Adrenal gland (tissue), 19 donors: Measurements from ENCODE around the gene TCP11X2. TPM values are rescaled to one million over a fixed set of nuclear protein-coding genes. Genes with fewer than 3 reads are reported as not detected.
A peak's percentile ranks its signal among the peaks of the same experiment; 100 is the strongest.
"Not testable (repeated sequence)": the region's sequence is repeated elsewhere in the genome, so short reads cannot be mapped to it uniquely, and the experiment has no call there.

ENCODE experiments used
- DNase-seq, 7 donors: peaks; one replicate each; pipeline ENCODE4 v3.0.0-alpha.2; 2019 to 2020
- H3K27ac ChIP-seq, 5 donors: fragments of 200-600 bp; sonication (generic) in 4 of 5; 1 replicate in 3 of 5; 2 replicates in 2 of 5; pipeline versions ENCODE4 v1.5.1 to v1.8.0; 2016 to 2020; ENCODE audit warnings: mild to moderate bottlenecking in 1 of 5
- H3K27me3 ChIP-seq: fragments of 200-600 bp; 2 replicates; pipeline ENCODE4 v1.8.0; 2021
- H3K36me3 ChIP-seq, 2 donors: fragments of 200-600 bp; replicated peaks in 1 of 2; 1 replicate in 1 of 2; 2 replicates in 1 of 2; pipeline versions ENCODE4 v1.5.1 to v1.8.0; 2018 to 2022
- H3K4me1 ChIP-seq, 2 donors: fragments of 200-600 bp; replicated peaks in 1 of 2; 1 replicate in 1 of 2; 2 replicates in 1 of 2; pipeline versions ENCODE4 v1.5.1 to v1.8.0; 2018 to 2021
- H3K4me3 ChIP-seq, 4 donors: fragments of 200-600 bp; sonication (generic) in 3 of 4; one replicate each; pipeline ENCODE4 v1.5.1; 2016 to 2018
- H3K9me3 ChIP-seq, 3 donors: fragments of 200-600 bp; sonication (generic) in 1 of 3; replicated peaks in 1 of 3; 1 replicate in 2 of 3; 2 replicates in 1 of 3; pipeline versions ENCODE4 v1.5.1 to v1.8.0; 2016 to 2021
- POLR2A ChIP-seq, 2 donors: fragments of 450-650 bp; IDR thresholded peaks; one replicate each; pipeline ENCODE4 v1.6.1; 2017; ENCODE audit warnings: antibody characterized with exemption in 2 of 2, mild to moderate bottlenecking in 2 of 2, moderate library complexity in 1 of 2
- WGBS, 4 donors: extraction: QIAGEN DNeasy Blood & Tissue Kit in 2 of 4; methylation state at CpG; one replicate each; pipeline versions ENCODE4 v1.1.5 to v1.1.7; 2013 to 2017; 5-methylcytosine and 5-hydroxymethylcytosine counted together
- intact Hi-C, 2 donors: fragments of 100-400 bp; cut with DNase I; formaldehyde crosslinking; loops; one replicate each; pipeline versions ENCODE4 v1.14.1 to v1.15.0; 2022 to 2023
- long read RNA-seq, 10 donors: library from polyadenylated mRNA in 3 of 10; unstranded in 2 of 10; stranded (forward) in 1 of 10; transcript quantifications; one replicate each; pipeline ENCODE4 v2.0.0 and lab custom pipeline, GENCODE V29; 2021 to 2026
- polyA plus RNA-seq, 3 donors: library from polyadenylated mRNA; stranded (reverse); fragments of 200-250 nt in 2 of 3; fragments of 350-450 nt in 1 of 3; fragmentation: Illumina TruSeq in 1 of 3; extraction: RNeasy Lipid Tissue Mini Kit (QIAGEN cat#74804) in 1 of 3; gene quantifications; one replicate each; pipeline ENCODE4 v1.2.3, GENCODE V29; 2013 to 2014
- total RNA-seq, 9 donors: library from RNA; depleted of rRNA in 4 of 9; stranded (reverse); fragments of >200 nt in 4 of 9; fragments of 120-200 nt in 1 of 9; fragmentation: NEBNext Ultra II Directional in 1 of 9; extraction: Animal tissue kit (Norgen Biotek cat#: 25700) in 1 of 9; gene quantifications; one replicate each; pipeline versions ENCODE4 v1.1.0 to v1.2.4, GENCODE V29; 2013 to 2023
- TF ChIP-seq, protein P1 (sequence below), 6 experiments: fragments of 450-650 bp in 4 of 6; fragments of 200-600 bp in 2 of 6; sonication (generic) in 1 of 6; IDR thresholded peaks; 1 replicate in 5 of 6; 2 replicates in 1 of 6; pipeline versions ENCODE4 v1.5.1 to v1.8.0; 2016 to 2021; ENCODE audit warnings: antibody characterized with exemption in 6 of 6, mild to moderate bottlenecking in 2 of 6, moderate library complexity in 1 of 6
- donor health status: healthy with polysubstance abuse.
- donor health status: Bipolar disorder and iron deficiency.
- donor health status: DM: yes; HTN: yes; CAD: no.
- donor health status: DM: no; HTN: no; CAD: no.
- donor health status: DM: no; HTN: no; CAD: no.
- donor health status: DM: yes; HTN: yes; CAD: no.

Gene TCP11X2
- total RNA-seq (under 1 TPM in 1 of 9 donors, not detected in 8; 0.28 TPM), polyA plus RNA-seq (under 1 TPM in 1 of 3 donors, not detected in 2; 0.37 TPM)
- long read RNA-seq, donor 1, result 0 reads
- long read RNA-seq, donor 2, result 0 reads
- long read RNA-seq, donor 3, result 0 reads
- long read RNA-seq, donor 4, result 0 reads
- long read RNA-seq, donor 5, result 0 reads
- long read RNA-seq, donor 6, result 0 reads
- long read RNA-seq, donor 7, result 0 reads
- long read RNA-seq, donor 8, result 0 reads
- long read RNA-seq, donor 9, result 0 reads
- long read RNA-seq, donor 10, result 0 reads

GRCh38 chrX:102471762-102472220, at the start of gene TCP11X2:
Gene TCP11X2, minus strand, starts transcription at chrX:102471812.
- intact Hi-C loops, H3K27ac ChIP-seq, H3K4me3 ChIP-seq, H3K4me1 ChIP-seq, H3K9me3 ChIP-seq, H3K36me3 ChIP-seq, H3K27me3 ChIP-seq: not testable (repeated sequence)
- 49 to 54% (median 51%) methylated on average over 7 of the region's 17 CpGs; no CpG with 5 or more reads in 1 of the 4 donors for WGBS, 4 donors
- DNase-seq, result peak in 1 of 7 donors; percentile 46

- no peak overlapping the region for H3K27ac ChIP-seq
- 47 to 56% (median 51%) methylated on average over 7 of the region's 7 CpGs for WGBS, 4 donors
Measured at GRCh38 chrX:102517326-102517725, 45.7 kb upstream of the TCP11X2 start.

GRCh38 chrX:102515975-102516941, 44.6 kb upstream of the TCP11X2 start, which contains the start of gene TMSB15A:
Gene TMSB15A, minus strand, starts transcription at chrX:102516739.
- peak; percentile 39 to 73 (median 65) for DNase-seq
- H3K27me3 ChIP-seq, result peaks cover 44% of the 10 kb centered on the region
- H3K36me3 ChIP-seq, result no peaks in the 10 kb centered on the region
- H3K4me1 ChIP-seq, result no peaks in the 10 kb centered on the region
- H3K27ac ChIP-seq, result no peak within 1 kb of the TSS
- 1 to 32% (median 18%) methylated on average over 7 to 61 of the region's 62 CpGs for WGBS, 4 donors
- TF ChIP-seq POLR2A (IDR thresholded peaks at IDR 0.05), result no peak
- TF ChIP-seq, protein P1, sequence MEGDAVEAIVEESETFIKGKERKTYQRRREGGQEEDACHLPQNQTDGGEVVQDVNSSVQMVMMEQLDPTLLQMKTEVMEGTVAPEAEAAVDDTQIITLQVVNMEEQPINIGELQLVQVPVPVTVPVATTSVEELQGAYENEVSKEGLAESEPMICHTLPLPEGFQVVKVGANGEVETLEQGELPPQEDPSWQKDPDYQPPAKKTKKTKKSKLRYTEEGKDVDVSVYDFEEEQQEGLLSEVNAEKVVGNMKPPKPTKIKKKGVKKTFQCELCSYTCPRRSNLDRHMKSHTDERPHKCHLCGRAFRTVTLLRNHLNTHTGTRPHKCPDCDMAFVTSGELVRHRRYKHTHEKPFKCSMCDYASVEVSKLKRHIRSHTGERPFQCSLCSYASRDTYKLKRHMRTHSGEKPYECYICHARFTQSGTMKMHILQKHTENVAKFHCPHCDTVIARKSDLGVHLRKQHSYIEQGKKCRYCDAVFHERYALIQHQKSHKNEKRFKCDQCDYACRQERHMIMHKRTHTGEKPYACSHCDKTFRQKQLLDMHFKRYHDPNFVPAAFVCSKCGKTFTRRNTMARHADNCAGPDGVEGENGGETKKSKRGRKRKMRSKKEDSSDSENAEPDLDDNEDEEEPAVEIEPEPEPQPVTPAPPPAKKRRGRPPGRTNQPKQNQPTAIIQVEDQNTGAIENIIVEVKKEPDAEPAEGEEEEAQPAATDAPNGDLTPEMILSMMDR (IDR thresholded peaks at IDR 0.05), result no peak
- H3K9me3 ChIP-seq, result no peaks in the 10 kb centered on the region
- intact Hi-C loops, result no loop called here
- peak within 1 kb of the TSS in 1 of 4 donors; percentile 40 for H3K4me3 ChIP-seq

More at GRCh38 chrX:102517326-102517725, 45.7 kb upstream of the TCP11X2 start:
- no peak overlapping the region for H3K4me3 ChIP-seq
- DNase-seq, result no peak
- intact Hi-C loops, result no loop called here
- H3K4me1 ChIP-seq, result no peaks in the 10 kb centered on the region
- no peaks in the 10 kb centered on the region for H3K36me3 ChIP-seq
- H3K27me3 ChIP-seq, result peaks cover 53% of the 10 kb centered on the region
- H3K9me3 ChIP-seq, result no peaks in the 10 kb centered on the region
- TF ChIP-seq, protein P1 (IDR thresholded peaks at IDR 0.05), result peak in 1 of 6 experiments; percentile 10
- TF ChIP-seq POLR2A (IDR thresholded peaks at IDR 0.05), result no peak

GRCh38 chrX:102514536-102514935, 42.9 kb upstream of the TCP11X2 start:
- intact Hi-C loops, result no loop called here

More at GRCh38 chrX:102514536-102514935, 42.9 kb upstream of the TCP11X2 start:
- no peak for DNase-seq
- H3K9me3 ChIP-seq, result no peaks in the 10 kb centered on the region
- no peaks in the 10 kb centered on the region for H3K4me1 ChIP-seq
- H3K27me3 ChIP-seq, result peaks cover 37% of the 10 kb centered on the region
- H3K27ac ChIP-seq, result no peak overlapping the region
- TF ChIP-seq POLR2A (IDR thresholded peaks at IDR 0.05), result no peak
- TF ChIP-seq, protein P1 (IDR thresholded peaks at IDR 0.05), result no peak
- WGBS, 4 donors, result 78 to 96% (median 90%) methylated on average over 1 of the region's 1 CpG
- no peak overlapping the region for H3K4me3 ChIP-seq
- no peaks in the 10 kb centered on the region for H3K36me3 ChIP-seq
